ENCODE measurements around the gene ATP1A2. TPM values are rescaled to one million over a fixed set of nuclear protein-coding genes. Genes with fewer than 3 reads are reported as not detected.

The ATP1A2 gene
- total RNA-seq, 1 experiment from 2014 or later, result 23.2 TPM

DNA sequence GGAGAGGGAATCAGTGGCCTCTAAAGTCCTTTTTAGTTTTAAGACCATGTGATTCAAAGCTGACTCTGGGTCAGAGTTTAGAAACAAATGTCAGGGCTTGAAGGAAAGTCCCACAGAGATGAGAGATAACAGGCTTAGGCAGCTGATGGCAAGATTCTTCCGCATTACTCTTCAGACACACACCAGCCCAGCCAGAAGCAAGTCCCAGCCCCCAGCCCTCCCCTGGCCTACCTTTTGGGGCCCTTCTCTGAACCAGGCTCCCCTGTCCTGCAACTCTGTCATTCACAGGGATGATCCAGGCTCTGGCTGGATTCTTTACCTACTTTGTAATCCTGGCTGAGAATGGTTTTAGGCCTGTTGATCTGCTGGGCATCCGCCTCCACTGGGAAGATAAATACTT, 61.7 kb downstream of the ATP1A2 start (continued):
- TF ChIP-seq, protein P1, sequence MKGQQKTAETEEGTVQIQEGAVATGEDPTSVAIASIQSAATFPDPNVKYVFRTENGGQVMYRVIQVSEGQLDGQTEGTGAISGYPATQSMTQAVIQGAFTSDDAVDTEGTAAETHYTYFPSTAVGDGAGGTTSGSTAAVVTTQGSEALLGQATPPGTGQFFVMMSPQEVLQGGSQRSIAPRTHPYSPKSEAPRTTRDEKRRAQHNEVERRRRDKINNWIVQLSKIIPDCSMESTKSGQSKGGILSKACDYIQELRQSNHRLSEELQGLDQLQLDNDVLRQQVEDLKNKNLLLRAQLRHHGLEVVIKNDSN (CRISPR knock-in tag; IDR thresholded peaks at IDR 0.05), result no peak
- TF ChIP-seq NR1H2 (CRISPR knock-in tag; IDR thresholded peaks at IDR 0.05), result no peak
- no peak for TF ChIP-seq ARID4B (CRISPR knock-in tag; IDR thresholded peaks at IDR 0.05; ENCODE audit: borderline replicate concordance)
- TF ChIP-seq ZNF232 (CRISPR knock-in tag; IDR thresholded peaks at IDR 0.05), result no peak

DNA sequence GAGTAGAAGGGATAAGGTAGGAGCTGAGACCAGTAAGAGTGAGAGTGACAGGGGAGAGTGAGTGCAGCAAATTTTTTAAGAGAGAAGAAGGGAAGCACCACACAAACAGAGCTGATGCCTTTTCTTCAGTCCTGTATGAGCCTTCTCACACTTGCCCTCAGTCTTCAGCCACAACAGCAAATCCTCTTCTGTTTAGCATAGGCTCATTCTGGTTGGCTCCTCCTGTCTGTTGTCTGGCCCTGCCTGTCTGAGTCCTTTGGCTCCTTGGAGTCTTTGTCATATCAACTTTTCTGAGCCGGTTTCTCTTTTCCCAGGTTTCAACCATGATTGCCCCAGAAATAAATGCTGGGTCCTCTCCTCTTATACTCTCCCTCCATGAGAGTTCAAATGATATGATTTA, 62.1 kb downstream of the ATP1A2 start:
- no peak for DNase-seq (ENCODE audit: low spot score)
- no peak overlapping the region for H3K4me3 Mint-ChIP-seq
- H3K4me1 Mint-ChIP-seq, result peaks cover 19% of the 10 kb centered on the region
- no peaks in the 10 kb centered on the region for H3K36me3 Mint-ChIP-seq
- ATAC-seq, result peak; percentile 83
- no peak overlapping the region for H3K27ac Mint-ChIP-seq
- CTCF ChIA-PET, result interaction anchor here (1.0 to 2.1 kb wide), 3 partner anchors 15 to 74 kb away, joined by 4 to 7 read pairs (median 5); no protein-coding TSS in a partner anchor
- POLR2A ChIA-PET, result interaction anchor here (0.9 kb wide), 1 partner anchor 9 kb away, joined by 3 read pairs; no protein-coding TSS in a partner anchor
- H3K9me3 Mint-ChIP-seq, result peaks cover 3% of the 10 kb centered on the region; the same call in 1 of the 2 replicates
- peaks cover 8% of the 10 kb centered on the region for H3K27me3 Mint-ChIP-seq (ENCODE audit: low read depth)
- TF ChIP-seq ZNF219 (CRISPR knock-in tag; IDR thresholded peaks at IDR 0.05; ENCODE audit: borderline replicate concordance), result no peak
- TF ChIP-seq GABPB1 (CRISPR knock-in tag; IDR thresholded peaks at IDR 0.05), result no peak
- TF ChIP-seq ZBTB21 (CRISPR knock-in tag; IDR thresholded peaks at IDR 0.05; ENCODE audit: borderline replicate concordance), result no peak
- TF ChIP-seq, protein P2, sequence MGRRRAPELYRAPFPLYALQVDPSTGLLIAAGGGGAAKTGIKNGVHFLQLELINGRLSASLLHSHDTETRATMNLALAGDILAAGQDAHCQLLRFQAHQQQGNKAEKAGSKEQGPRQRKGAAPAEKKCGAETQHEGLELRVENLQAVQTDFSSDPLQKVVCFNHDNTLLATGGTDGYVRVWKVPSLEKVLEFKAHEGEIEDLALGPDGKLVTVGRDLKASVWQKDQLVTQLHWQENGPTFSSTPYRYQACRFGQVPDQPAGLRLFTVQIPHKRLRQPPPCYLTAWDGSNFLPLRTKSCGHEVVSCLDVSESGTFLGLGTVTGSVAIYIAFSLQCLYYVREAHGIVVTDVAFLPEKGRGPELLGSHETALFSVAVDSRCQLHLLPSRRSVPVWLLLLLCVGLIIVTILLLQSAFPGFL (CRISPR knock-in tag; IDR thresholded peaks at IDR 0.05; ENCODE audit: borderline replicate concordance), result no peak
- no peak for TF ChIP-seq ESRRA (CRISPR knock-in tag; IDR thresholded peaks at IDR 0.05; ENCODE audit: borderline replicate concordance)
- TF ChIP-seq, protein P3, sequence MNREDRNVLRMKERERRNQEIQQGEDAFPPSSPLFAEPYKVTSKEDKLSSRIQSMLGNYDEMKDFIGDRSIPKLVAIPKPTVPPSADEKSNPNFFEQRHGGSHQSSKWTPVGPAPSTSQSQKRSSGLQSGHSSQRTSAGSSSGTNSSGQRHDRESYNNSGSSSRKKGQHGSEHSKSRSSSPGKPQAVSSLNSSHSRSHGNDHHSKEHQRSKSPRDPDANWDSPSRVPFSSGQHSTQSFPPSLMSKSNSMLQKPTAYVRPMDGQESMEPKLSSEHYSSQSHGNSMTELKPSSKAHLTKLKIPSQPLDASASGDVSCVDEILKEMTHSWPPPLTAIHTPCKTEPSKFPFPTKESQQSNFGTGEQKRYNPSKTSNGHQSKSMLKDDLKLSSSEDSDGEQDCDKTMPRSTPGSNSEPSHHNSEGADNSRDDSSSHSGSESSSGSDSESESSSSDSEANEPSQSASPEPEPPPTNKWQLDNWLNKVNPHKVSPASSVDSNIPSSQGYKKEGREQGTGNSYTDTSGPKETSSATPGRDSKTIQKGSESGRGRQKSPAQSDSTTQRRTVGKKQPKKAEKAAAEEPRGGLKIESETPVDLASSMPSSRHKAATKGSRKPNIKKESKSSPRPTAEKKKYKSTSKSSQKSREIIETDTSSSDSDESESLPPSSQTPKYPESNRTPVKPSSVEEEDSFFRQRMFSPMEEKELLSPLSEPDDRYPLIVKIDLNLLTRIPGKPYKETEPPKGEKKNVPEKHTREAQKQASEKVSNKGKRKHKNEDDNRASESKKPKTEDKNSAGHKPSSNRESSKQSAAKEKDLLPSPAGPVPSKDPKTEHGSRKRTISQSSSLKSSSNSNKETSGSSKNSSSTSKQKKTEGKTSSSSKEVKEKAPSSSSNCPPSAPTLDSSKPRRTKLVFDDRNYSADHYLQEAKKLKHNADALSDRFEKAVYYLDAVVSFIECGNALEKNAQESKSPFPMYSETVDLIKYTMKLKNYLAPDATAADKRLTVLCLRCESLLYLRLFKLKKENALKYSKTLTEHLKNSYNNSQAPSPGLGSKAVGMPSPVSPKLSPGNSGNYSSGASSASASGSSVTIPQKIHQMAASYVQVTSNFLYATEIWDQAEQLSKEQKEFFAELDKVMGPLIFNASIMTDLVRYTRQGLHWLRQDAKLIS (CRISPR knock-in tag; IDR thresholded peaks at IDR 0.05; ENCODE audit: borderline replicate concordance), result no peak
- no peak for TF ChIP-seq CBFB (CRISPR knock-in tag; IDR thresholded peaks at IDR 0.05; ENCODE audit: low read depth)
- no peak for TF ChIP-seq GRHL2 (CRISPR knock-in tag; IDR thresholded peaks at IDR 0.05; ENCODE audit: insufficient replicate concordance, severe bottlenecking)
- no peak for TF ChIP-seq ARID4B (CRISPR knock-in tag; IDR thresholded peaks at IDR 0.05; ENCODE audit: borderline replicate concordance)
- TF ChIP-seq ATF6 (CRISPR knock-in tag; IDR thresholded peaks at IDR 0.05), result no peak
- no peak for TF ChIP-seq ZNF512 (CRISPR knock-in tag; IDR thresholded peaks at IDR 0.05; ENCODE audit: borderline replicate concordance)
- no peak for TF ChIP-seq SMAD4 (CRISPR knock-in tag; IDR thresholded peaks at IDR 0.05)
- TF ChIP-seq ZNF263 (CRISPR knock-in tag; IDR thresholded peaks at IDR 0.05; ENCODE audit: low read depth), result no peak
- no peak for TF ChIP-seq ZNF232 (CRISPR knock-in tag; IDR thresholded peaks at IDR 0.05)
- no peak for TF ChIP-seq NR1H2 (CRISPR knock-in tag; IDR thresholded peaks at IDR 0.05)

Data from WTC11 (cell line).